CD4-positive, alpha-beta T cell treated with Interleukin-1 beta for 1 hour (primary cell): Measurements from ENCODE around the gene SMIM14.
A peak's percentile ranks its signal among the peaks of the same experiment; 100 is the strongest.
"Not testable (repeated sequence)": the region's sequence is repeated elsewhere in the genome, so short reads cannot be mapped to it uniquely, and the experiment has no call there.

Experiments
- DNase-seq, 2 donors: peaks; one replicate each; pipeline ENCODE4 v3.0.0-alpha.2; 2020 to 2022

SMIM14 gene

DNA sequence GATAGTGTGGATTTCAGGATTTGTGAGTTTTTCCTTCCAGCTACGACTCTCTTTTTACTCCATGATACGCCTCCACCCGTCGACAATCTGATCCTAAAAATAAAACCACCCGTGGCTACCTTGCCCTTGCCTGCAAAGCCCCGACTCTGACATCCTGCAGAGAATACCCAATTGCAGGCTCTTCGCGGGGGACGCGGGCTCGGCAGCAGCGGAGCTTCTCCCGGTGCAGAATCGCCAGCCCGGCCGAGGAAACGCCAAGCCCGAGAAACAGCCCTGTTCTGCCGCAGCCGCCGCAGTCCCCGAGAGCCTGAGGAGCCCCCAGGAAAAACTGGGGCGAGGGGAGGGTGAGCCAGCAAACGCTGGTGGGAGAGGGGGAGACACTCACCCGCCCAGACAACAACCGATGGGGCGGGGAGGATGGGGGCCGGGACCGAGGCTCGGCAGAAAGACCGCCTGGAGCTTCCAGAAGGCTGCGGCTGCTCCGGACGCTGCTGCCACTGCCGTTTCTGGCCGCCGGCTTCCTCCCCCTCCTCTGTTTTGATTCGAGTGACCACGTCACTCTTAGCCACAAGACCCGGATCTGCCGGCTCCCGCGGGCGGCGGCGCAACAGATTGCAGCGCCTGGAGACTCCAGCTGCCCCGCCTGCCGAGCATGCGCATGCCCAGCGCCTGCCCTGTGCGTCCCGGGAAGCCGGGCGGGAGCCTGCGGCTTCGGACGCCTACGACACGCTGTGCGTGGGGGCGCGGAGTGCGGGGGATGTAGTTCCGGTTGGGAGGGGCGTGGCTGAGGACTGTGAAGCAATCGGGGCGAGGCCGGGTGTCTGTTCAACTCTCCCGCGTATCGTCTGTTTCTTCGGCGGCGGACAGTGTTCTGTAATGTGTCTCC, at the start of gene SMIM14:
Gene SMIM14 (minus strand): TSS at position 512 of the 886 bp plus-strand sequence. CDS start 33,720 bp downstream, outside the sequence.
- peak; percentile 90 to 94 for DNase-seq

DNA sequence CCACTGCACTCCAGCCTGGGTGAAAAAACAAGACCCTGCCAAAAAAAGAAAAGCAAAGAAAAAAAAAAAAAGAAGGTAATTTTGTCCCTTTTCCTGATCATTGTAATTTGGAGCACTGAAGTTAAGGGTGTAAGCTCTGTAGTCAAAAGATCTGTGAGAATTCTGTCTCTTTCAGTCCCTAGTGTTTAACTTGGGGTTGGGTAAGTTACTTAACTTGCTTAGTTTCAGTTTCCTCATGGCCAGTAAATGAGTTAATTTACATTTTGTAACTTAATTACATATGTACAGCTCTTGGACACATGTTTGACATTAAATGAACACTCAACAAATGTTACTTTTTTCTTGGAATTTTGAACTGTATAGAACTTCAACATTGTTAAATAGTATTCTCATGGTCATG, 48.3 kb upstream of the SMIM14 start:
- no peak for DNase-seq

DNA sequence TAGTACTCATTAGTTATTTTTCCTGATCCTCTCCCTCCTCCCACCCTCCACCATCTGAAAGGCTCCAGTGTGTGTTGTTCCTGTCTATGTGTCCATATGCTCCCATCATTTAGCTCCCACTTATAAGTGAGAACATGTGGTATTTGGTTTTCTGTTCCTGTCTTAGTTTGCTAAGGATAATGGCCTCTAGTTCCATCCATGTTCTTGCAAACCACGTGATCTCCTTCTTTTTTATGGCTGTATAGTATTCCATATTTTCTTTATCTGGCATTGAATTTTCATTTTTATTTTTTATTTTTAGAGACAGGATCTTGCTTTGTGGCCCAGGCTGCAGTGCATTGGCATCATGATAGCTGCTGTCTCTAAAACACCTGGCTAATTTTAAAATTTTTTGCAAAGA, 47.3 kb upstream of the SMIM14 start:
- no peak for DNase-seq

DNA sequence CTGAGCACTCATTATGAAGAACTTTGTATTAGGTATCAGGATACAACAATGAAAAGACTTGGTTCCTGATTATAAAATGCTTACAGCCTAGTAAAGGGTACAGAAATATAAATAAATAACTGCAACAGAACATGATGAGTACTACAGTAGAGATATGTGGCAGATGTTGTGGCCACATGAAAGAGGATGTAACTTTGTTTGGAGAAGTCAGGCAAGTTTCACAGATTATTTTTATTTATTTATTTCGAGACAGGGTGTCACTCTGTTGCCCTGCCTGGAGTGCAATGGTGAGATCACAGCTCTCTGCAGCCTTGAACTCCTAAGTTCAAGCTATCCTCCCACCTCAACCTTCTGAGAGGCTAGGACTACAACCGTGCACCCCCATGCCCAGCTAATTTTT, 43.5 kb upstream of the SMIM14 start:
- DNase-seq = no peak

DNA sequence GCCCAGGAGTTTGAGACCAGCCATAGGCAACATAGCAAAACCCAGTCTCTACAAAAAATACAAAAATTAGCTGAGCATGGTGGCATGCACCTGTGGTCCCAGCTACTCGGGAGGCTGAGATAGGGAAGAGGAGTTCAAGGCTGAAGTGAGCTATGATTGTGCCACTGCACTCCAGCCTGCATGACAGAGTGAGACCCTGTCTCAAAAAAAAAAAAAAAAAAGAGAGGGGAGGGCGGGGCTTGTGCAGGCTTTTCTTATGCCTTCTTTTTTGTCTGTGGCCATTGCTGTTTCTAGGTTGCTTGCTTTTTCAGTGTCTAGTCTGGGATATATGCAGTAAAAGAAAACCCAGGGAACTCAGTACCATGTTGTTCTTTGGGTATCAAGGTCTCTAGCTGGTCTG, 42.3 kb upstream of the SMIM14 start:
- DNase-seq = not testable (repeated sequence)

DNA sequence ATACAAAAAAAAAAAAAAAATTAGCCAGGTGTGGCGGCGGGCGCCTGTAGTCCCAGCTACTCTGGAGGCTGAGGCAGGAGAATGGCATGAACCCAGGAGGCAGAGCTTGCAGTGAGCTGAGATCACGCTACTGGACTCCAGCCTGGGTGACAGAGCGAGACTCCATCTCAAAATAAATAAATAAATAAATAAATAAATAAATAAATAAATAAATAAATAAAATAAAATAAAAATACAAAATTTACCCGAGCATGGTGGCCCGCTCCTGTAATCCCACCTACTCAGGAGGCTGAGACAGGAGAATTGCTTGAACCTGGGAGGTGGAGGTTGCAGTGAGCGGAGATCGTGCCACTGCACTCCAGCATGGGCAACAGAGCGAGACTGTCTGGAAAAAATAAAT, 37.0 kb upstream of the SMIM14 start:
- not testable (repeated sequence) for DNase-seq

DNA sequence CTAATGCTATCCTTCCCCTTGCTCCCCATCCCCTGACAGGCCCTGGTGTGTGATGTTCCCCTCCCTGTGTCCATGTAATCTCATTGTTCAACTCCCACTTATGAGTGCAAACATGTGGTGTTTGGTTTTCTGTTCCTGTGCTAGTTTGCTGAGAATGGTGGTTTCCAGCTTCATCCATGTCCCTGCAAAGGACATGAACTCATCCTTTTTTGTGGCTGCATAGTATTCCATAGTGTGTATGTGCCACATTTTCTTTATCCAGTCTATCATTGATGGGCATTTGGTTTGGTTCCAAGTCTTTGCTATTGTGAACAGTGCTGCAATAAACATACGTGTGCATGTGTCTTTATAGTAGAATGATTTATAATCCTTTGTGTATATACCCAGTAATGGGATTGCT, 31.6 kb upstream of the SMIM14 start:
- DNase-seq = not testable (repeated sequence)

DNA sequence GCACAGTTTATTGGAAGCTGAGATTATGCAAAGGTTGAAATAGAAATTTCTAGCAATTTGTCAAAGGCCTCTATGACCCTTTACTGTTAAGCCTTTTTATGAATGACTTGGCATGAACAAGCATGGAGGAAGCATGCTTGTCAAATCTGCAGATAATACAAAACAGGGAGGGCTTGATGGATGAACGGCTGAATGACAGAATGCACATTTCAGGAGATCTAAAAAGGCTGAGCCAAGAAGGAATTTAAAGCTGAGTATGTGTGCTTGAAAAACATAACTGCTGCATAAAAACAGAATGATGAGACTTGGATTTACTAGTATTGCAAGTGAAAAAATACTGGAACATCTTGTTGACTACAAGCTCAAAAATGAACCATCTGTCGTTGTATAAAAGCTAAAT, 30.2 kb upstream of the SMIM14 start:
- no peak for DNase-seq

DNA sequence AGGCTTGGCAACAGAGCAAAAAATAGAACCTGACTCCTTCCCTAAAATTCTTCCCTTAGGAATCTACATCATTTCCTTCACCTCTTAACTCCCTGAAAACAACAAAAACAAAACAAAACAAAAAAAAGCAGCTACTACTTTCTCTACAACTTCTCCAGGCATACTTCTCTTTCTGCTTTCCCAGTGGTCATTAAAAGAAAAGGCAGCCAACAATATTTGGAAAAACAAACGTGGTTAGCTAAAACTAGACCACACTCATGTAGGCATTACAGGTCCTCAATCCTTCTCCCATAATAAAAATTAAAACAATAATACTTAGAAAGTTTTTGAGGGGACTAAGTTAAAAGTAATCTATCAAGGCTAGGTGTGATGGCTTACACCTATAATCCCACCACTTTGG, 29.0 kb upstream of the SMIM14 start:
- no peak for DNase-seq

DNA sequence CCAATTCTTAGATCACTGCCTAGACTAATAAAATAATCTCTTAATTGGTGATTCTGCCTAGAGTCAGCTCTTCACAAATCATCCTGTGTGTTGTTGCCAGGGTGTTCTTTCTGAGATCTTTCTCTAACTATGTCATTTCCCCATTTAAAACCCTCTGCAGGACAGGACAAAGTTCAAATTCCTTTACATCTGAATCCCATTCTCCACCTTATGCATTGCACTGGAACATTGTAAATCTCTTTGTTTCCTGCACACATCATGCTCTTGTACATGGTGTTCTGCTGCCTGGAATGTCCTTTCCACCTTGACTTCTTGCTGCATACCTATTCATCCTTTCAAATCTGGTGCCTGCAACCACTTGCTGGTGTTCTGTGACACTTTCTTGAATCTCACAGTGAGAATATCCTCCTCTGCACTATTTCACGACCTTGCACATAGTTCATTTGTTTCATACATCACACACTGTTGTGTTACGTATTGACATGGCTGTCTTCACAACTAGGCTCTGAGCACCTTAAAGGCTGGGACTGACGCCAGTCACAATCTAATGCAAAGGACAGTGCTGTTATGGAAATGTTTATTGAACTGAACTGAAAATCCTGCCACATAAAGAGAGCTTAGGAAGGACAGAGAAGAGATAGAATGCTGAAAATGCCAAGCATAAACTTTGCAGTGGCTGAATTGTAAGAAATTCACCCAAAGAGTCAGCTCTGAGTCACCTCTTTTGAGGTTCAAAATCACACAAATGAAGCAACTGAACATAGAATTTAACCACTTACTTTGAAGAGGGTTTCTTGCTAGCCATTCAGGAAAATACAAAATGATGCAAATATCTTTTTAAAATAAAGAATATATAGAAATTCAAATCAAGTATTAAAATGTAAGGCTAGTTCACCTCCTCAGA, 26.4 kb upstream of the SMIM14 start:
- DNase-seq = no peak

DNA sequence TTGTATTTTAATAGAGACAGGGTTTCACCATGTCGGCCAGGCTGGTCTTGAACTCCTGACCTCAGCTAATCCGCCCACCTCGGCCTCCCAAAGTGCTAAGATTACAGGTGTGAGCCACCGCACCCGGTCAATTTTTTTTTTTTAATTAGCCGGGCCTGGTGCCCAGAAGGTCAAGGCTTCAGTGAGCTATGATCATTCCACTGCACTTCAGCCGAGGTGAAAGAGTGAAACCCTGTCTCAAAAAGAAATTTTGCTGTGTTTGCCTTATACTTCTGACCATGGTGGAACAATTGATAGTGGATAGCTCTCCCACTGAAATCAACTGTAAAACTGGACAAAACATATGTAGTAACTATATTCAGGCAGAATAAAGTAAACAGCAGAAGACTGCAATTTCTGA, 24.0 kb upstream of the SMIM14 start:
- DNase-seq = no peak

DNA sequence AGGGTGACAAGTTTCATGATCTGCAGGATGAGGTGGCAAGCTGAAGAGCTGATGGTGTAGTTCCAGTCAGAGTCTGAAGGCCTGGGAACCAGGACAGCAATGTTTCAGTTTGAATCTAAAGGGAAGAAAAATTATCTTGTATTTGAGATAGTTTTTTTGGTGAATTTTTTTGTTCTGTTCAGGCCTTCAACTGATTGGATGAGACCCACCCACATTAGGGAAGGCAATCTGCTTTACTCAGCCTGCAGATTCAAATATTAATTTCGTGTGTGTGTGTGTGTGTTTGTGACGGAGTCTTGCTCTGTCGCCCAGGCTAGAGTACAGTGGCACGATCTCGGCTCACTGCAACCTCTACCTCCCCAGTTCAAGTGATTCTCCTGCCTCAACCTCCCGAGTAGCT, 22.1 kb upstream of the SMIM14 start:
- DNase-seq = no peak

DNA sequence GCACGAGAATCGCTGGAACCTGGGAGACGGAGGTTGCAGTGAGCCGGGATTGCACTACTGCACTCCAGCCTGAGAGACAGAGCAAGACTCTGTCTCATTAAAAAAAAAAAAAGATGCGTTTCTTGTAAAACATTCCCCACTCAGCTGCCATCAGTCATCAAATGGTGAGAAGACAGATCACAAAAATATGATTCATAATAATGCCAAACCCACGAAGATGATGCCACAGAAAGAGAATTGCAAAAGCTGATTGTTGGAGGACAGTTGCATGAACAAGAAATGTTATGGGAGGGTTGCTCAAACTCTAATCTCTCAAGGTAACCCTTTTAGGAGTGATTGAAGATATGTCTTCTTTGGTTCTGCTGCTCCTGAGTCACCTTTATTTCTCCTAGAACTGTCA, 21.4 kb upstream of the SMIM14 start:
- no peak for DNase-seq

DNA sequence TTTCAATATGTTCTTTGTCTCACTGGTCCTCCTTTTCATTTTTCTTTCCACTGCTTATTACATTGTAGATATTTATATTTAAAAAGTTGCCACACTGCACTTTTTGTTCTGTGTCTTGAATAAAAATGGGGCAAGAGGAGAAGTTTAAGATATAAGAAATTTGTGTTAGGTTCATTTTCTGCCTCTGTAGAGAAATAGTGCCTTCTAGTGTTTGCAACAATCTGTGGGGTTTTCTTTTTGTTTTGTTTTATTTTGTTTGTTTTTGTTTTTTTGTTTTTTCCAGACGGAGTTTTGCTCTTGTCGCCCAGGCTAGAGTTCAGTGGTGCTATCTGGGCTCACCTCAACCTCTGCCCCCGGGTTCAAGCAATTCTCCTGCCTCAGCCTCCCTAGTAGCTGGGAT, 20.1 kb upstream of the SMIM14 start:
- no peak for DNase-seq

DNA sequence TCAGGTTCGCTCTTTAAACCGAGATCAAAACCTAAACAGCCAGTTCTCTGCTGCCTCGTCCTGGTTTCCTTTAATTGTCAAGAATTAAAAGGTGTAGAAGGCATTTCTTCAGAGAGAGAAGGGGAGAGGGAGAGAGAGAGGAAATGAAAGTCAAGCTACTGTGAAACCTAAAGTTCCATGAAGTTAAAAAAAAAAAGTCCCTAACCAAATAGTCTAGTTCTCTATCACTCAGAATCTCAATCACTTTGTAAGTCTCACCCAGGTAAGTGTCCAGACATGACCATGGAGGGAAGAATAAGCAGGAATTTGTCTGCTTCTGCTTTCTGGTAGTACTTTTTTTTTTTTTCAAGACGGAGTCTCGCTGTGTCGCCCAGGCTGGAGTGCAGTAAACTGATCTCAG, 18.8 kb upstream of the SMIM14 start:
- no peak for DNase-seq

DNA sequence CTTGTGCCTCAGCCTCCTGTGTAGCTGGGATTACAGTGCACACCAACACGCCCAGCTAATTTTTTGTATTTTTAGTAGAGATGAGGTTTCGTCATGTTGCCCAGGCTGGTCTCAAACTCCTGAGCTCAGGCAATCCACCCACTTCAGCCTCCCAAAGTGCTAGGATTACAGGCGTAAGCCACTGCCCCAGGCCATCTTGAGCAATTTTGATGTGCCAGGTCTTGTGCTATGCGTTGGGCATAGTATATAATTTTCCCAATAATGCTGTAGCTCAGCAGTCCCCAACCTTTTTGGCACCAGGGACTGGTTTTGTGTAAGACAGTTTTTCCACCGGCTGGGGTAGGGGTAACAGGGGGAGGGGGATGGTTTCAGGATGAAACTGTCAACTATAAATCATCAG, 18.0 kb upstream of the SMIM14 start:
- DNase-seq = not testable (repeated sequence)

DNA sequence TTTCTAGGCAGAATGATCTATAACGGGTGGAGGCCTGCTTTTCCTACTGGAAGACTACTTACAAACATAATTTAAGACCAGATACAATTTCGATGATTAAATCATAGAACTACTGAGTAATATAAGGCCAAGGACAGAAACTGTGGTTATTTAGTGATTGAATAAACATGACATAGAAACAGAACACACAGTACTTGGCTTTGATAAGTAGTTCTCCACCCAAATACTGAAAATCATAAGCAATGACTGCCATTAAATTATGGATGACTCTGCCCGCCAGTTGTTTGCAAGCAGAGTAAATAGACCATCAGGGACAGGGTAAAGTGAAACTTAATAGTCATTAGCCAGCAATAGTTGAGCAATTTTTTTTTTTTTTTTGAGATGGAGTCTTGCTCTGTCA, 17.2 kb upstream of the SMIM14 start:
- no peak for DNase-seq

DNA sequence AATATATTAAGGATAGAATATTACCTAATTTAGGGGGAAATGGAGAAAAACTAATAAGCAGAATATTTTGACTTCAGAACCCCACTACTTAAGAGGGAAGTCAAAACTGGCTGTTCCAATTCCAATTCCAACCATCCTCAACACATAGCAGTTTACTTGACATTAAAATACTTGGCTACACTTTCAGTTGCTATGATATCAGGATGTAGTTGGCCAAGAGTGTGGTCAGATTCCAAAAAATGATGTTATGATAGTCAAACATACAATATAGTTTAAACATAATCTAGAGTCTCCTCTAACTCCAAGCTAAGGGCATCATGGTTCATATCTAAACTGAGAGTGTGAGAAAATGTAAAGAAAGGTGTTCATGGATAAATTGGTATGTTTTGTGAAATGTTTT, 16.5 kb upstream of the SMIM14 start:
- no peak for DNase-seq

DNA sequence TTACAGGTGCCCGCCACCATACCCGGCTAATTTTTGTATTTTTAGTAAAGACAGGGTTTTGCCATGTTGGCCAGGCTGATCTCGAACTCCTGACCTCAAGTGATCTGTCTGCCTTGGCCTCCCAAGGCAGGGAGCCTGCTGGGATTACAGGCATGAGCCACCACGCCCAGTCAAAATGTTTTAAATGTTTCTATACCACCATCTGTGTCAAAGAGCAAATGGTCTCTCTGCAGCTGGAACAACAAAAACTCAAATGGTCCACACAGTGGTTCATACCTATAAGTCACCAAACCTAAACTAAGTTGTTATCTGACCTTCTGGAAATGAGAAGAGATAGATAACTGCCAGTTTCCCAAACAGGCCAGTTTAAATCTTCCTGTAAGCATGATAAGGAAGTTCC, 12.9 kb upstream of the SMIM14 start:
- not testable (repeated sequence) for DNase-seq

DNA sequence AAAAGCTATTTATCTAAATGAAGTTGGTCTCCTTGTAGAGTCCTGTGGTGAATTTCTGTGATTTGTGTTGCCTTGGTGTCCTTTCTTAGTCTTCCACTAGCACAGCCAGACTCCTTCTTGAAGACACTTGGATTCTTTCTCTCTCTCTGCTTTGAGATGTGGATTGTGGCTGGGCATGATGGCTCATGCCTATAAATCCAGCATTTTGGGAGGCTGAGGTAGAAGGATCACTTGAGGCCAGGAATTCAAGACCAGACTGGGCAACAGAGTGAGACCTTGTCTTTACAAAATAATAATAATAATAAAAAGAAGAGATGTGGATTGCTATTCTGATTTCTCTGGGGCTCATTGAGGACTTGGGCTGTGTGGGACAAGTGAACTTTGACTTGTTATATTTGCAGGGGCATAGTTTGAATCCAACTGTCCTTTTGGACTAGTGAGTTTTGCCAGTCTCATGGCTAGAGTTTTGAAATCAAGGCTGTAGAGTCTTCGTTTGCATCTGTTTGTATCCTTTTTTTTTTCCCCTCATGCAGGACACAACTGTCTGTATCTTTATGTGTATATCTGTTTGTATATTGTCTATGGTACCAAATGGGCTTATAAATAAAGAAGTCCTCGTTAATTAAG, 11.1 kb upstream of the SMIM14 start:
- DNase-seq = no peak

DNA sequence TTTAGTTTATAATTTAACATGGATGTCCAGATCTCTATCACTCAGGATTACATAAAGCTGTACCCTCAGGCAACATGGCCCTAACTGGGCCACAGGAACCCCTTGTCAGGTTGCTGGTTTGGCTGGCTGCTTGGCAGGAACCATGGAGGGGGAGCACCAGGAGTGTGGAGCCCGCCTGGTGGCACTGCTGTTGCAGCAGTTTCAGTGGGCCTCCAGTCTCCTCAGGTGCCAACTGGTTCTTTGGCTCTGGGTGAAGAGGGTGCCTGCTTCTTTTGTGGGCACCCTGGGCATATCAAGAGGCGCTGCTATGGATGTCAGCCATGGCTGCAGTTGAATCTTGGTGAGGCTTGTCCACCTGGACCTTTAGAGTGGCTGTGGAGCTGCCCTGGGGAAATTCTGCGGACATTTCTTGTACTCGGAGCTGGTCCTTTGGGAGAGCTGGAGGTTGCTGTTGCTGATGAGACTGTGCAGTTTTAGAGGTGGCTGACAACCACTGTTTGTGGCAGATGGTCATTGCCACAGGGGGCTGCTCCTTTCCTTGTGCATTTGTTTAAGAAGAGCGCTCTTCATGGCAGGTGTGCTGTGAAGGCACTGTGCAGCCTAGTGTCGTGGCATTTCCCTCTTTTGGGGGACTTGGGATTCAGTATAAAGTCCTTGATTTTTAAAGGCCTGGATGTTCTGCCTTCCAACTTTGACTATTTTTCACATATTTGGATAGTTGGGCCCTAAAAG, 10.3 kb upstream of the SMIM14 start:
- no peak for DNase-seq

DNA sequence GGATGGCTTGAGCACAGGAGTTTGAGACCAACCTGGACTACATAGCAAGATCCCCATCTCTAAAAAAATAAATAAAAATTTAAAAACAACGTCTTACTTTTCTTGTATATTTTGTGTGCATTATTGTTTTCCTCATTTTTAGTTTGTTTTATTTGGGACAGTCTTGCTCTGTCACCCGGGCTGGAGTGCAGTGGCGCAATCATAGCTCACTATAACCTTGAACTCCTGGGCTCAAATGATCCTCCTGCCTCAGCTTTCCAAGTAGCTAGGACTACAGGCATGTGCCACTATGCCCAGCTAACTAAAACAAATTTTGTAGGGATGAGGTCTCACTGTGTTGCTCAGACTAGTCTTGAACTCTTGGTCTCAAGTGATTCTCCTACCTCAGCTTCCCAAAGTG, 9.5 kb upstream of the SMIM14 start:
- no peak for DNase-seq
